Glomerular visceral epithelial cell (primary cell): ENCODE data around the gene MYO1E.
"Not testable (repeated sequence)": the region's sequence is repeated elsewhere in the genome, so short reads cannot be mapped to it uniquely, and the experiment has no call there.

ENCODE experiments used
- DNase-seq: peaks from one replicate; pipeline ENCODE4 v3.0.0-alpha.2; 2016; ENCODE audit errors: extremely low spot score

MYO1E gene

GRCh38 chr15:59133929-59134427 lies 238.7 kb downstream of the MYO1E start:
- DNase-seq: no peak

- DNase-seq: no peak
Observed at GRCh38 chr15:59131969-59132562, 240.6 kb downstream of the MYO1E start.

DNA sequence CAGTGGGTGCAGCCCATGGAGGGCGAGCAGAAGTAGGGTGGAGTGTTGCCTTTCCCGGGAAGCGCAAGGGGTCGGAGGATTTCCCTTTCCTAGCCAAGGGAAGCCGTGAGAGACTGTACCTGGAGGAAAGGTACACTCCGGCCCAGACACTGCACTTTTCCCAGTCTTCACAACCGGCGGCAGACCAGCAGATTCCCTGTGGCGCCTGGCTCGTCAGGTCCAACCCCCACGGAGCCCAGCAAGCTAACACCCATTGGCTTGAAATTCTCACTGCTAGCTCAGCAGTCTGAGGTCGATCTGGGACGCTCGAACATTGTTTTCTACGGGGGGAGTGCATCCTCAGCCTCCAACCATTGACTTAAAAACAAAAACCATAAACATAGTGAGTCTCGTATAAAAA lies 241.2 kb downstream of the MYO1E start:
- no peak for DNase-seq

- DNase-seq: not testable (repeated sequence)
Observed at GRCh38 chr15:59127255-59127654, 245.4 kb downstream of the MYO1E start.

DNA sequence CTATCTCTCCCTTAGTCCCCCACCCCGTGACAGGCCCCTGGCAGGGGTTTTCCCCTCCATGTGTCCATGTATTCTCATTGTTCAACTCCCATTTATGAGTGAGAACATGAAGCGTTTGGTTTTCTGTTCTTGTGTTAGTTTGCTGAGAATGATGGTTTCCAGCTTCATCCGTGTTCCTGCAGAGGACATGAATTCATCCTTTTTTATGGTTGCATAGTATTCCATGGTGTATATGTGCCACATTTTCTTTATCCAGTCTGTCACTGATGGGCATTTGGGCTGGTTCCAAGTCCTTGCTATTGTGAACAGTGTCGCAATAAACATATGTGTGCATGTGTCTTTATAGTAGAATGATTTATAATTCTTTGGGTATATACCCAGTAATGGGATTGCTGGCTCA lies 247.0 kb downstream of the MYO1E start:
- DNase-seq: not testable (repeated sequence)

DNA sequence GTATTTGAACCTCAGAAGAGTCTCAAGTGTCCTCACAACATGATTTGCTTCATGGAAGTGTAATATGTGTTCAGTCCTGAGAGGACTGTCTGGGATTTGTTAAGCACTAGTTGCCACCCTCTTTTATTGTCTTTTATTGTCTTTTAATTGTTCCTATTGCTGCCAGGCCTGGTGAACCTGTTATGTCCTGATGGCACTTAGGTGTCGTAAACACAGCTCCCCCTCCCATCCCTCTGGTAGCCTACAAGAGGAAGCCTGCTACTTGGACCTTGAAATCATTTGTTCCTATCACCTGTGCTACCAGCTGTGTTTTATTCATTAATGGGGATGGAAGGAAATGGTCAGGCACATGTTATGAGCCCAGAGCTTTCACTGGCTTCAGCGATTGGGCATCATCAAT lies 248.4 kb downstream of the MYO1E start:
- no peak for DNase-seq

DNA sequence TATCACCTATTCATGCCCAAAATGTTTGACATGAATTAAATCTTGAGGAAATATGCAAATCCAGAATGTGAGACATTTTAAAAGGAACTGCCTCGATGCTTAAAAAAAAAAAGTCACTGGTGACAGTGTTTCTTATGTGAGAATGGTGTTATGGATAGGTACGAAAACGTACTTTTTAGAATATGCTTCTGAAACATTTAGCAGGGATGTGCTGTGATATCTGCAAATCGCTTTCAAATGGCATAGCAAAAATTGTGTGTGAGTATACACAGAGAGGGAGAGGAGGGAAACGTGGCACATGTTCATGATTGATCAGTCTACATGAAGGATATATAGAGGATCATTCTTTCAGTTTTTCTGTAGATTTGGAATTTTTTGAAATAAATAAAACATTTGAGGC lies 251.7 kb downstream of the MYO1E start:
- DNase-seq: no peak

- DNase-seq: no peak
Observed at GRCh38 chr15:59119625-59120024, 253.0 kb downstream of the MYO1E start.

DNA sequence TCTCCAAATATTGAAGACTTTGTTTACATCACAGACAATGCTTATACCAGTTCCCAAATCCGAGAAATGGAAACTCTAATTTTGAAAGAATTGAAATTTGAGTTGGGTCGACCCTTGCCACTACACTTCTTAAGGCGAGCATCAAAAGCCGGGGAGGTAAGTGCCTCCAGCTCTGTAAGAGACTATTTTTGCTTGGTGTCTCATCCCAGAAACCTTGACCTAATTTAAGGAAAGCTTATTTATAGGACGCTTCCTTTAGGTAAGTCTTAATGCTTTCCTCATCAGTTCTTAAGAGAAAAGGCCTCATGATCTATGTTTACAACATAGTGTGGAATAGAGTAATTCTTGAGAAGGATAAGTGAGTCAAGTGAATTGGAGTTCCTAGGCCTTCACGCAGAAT lies 255.9 kb downstream of the MYO1E start:
- DNase-seq: no peak

DNA sequence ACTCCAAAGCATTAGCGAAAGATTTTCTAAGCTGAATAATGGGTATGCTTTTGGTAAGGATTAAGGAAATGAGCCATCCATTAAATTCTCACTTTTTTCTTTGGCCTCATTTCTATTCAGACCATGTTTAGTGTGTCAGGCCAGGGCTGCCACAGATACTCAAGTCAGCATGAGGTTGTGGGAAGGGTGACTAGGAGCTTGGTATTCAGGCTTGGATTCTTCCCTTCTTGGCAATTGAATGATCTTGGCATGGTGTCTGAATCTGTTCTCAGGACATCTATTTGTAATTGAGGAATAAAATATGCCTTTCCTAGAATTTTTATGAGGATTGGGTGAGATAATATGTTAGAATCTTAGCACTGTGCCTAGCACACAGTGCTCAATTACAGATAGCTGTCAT lies 256.5 kb downstream of the MYO1E start:
- no peak for DNase-seq

- no peak for DNase-seq
Observed at GRCh38 chr15:59115047-59115446, 257.6 kb downstream of the MYO1E start.

DNA sequence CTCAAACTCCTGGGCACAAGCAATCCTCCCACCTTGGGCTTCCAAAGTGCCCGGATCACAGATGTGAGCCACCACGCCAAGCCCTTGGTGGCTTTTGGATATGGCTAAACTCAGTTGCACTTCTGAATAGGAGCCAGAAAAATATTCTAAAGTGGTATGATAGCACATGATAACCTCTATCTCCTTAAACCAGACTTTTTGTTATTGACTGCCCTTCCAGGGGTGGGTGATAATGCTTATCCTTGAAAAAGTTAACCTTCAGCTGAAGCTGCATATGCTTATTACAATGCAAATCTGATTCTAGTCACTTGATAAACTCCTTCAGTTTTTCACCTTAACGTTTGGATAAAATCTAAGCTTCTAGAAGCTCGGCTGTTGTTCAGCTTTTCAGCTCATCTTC lies 261.4 kb downstream of the MYO1E start:
- DNase-seq: no peak

DNA sequence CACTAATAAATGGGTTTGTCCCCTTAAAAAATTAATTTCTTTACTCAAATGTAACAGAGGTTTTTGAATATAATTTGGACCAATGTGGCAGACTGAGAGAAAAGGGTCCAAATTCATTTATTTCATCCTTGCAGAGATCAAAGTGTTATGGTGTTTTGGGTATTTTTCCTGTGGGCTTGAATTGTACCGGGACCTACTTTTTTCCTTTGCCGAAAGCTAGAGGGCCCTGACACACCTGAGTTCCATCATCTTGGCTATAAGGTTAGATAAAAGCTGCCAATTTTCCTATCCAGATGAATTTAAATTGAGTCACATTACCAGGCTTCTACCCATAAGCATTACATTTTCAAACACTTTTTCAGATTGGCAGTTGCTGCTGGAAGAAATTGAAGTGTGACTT lies 266.8 kb downstream of the MYO1E start:
- DNase-seq: no peak

DNA sequence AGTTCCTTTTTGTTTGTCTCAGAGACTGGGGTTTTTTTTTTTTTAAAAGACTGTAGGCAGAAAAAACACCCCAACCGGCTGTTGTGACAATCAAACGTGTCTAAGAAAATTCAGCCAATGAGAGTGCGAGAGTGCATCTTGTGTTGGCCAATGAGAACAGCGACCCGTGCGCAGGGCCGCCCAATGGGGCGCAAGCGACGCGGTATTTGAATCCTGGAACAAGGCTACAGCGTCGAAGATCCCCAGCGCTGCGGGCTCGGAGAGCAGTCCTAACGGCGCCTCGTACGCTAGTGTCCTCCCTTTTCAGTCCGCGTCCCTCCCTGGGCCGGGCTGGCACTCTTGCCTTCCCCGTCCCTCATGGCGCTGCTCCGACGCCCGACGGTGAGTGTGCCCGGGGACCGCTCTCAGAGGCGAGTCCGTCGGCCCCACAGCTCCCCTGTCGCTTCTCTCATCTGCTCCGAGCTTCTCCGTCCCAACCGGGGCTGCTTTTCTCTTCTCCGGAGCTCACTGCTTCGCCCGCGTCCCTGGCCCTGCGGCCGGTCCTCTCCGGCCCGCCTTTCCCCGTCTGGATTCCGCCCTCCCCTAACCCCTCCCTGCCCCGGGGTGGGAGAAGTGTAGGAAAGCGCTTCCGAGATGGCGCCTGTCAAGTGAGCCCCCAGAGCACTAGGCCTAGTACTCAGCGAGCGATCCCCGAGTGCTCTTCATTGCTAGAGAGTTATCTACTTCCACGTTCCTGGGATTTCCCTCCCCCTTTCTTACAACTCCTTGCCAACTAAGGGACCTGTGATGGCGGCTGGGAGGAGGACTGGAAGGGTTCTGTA lies 267.5 kb downstream of the MYO1E start, which contains the start of gene CCNB2:
TSS of gene CCNB2 (plus strand) at position 235 of the 821 bp plus-strand sequence. CDS start at position 358, 123 bp downstream.
- DNase-seq: peak; percentile 93

- DNase-seq: no peak
Observed at GRCh38 chr15:59104602-59104911, 268.1 kb downstream of the MYO1E start.

DNA sequence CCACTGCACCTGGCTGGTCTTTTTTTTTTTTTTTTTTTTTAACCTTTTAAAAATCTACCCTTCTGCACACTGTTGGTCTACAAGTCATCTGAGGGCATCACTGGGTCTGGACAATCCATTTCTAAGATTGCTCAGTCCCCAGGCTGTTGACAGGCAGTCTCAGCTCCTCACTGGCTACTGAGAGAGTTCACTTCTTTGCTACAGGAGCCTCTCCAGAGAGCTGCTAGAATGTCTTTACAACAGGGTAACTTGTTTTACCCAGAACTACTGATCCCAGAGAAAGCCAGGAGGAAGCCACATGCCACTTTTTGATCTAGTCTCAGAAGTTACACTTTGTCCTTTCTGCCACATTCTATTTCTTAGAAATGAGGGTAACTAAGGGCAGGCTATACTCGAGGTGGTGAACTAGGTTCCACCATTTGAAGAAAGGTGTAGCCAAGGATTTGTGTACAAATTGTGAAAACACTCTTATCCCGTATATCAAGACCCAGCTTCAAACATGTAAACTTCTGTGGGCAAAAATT lies 273.4 kb downstream of the MYO1E start:
- DNase-seq: no peak

DNA sequence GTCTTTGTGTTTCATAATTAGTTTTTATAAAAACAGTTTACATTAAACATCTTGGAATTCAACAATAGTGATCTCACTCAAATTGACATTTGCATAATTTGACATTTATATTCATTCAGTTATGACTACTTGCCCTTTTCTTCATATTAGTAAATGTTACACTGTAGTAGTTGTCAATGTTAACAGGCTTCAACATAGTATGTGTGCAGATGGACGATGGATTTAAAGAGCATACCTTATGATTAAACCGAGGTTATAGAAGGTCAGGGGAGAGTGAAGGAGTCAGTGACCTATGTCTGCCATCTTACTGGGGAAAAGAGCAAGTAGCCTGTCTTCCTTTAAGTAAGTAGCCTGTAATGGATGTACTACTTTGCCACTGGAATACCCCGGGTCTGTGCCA lies 276.2 kb downstream of the MYO1E start:
- DNase-seq: no peak

DNA sequence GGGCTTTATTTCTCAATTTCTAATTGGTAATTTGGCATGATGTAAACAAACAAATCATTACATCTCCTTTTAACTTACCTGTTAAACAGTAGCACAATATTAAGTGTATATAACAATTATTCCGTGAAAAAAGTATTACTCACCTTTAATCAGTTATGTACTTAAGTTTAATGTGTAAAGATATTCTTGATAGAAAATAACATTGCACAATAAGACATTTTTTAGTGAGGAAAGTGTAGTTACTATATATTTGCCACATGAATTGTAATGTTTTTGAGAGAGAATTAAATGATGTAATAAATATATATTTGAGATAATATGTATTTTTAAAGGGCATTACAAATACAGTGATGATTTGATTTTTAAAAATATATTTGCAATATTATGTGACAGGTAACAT lies 278.6 kb downstream of the MYO1E start:
- no peak for DNase-seq

GRCh38 chr15:59087731-59088130 lies 284.9 kb downstream of the MYO1E start:
- DNase-seq: no peak
